ENCODE results near the gene INSRR.

INSRR gene

DNA sequence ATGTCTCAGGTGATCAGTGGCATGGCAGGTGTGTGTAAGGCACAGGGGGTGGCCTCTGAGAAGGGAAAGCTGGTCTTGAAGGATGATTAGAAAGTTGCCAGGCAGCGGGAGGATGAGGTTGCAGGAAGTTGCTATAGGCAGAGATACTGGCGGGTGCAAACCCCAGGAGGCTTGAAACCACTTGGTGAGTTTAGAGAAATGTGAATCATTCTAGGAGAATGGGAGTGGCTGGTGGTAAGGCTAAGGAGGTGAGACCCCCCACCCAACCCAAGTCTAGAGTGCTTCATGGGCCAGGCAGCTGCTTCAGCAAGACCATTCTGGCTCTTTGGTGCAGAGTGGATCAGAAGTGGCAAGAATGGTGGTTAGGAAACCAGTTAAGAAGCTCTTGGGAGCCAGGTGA is 51.3 kb downstream of the INSRR start:
- peaks cover 4% of the 10 kb centered on the region for H3K36me3 Mint-ChIP-seq (ENCODE audit: low read depth)
- no peak overlapping the region for H3K27ac Mint-ChIP-seq
- H3K4me3 Mint-ChIP-seq: no peak overlapping the region
- TF ChIP-seq, protein P1, sequence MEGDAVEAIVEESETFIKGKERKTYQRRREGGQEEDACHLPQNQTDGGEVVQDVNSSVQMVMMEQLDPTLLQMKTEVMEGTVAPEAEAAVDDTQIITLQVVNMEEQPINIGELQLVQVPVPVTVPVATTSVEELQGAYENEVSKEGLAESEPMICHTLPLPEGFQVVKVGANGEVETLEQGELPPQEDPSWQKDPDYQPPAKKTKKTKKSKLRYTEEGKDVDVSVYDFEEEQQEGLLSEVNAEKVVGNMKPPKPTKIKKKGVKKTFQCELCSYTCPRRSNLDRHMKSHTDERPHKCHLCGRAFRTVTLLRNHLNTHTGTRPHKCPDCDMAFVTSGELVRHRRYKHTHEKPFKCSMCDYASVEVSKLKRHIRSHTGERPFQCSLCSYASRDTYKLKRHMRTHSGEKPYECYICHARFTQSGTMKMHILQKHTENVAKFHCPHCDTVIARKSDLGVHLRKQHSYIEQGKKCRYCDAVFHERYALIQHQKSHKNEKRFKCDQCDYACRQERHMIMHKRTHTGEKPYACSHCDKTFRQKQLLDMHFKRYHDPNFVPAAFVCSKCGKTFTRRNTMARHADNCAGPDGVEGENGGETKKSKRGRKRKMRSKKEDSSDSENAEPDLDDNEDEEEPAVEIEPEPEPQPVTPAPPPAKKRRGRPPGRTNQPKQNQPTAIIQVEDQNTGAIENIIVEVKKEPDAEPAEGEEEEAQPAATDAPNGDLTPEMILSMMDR (IDR thresholded peaks at IDR 0.05; ENCODE audit: unreplicated experiment in 3 of 3): no peak
- peaks cover 20% of the 10 kb centered on the region for H3K27me3 Mint-ChIP-seq (ENCODE audit: low read depth)
- H3K9me3 Mint-ChIP-seq: no peaks in the 10 kb centered on the region
- H3K4me1 Mint-ChIP-seq: peaks cover 64% of the 10 kb centered on the region

DNA sequence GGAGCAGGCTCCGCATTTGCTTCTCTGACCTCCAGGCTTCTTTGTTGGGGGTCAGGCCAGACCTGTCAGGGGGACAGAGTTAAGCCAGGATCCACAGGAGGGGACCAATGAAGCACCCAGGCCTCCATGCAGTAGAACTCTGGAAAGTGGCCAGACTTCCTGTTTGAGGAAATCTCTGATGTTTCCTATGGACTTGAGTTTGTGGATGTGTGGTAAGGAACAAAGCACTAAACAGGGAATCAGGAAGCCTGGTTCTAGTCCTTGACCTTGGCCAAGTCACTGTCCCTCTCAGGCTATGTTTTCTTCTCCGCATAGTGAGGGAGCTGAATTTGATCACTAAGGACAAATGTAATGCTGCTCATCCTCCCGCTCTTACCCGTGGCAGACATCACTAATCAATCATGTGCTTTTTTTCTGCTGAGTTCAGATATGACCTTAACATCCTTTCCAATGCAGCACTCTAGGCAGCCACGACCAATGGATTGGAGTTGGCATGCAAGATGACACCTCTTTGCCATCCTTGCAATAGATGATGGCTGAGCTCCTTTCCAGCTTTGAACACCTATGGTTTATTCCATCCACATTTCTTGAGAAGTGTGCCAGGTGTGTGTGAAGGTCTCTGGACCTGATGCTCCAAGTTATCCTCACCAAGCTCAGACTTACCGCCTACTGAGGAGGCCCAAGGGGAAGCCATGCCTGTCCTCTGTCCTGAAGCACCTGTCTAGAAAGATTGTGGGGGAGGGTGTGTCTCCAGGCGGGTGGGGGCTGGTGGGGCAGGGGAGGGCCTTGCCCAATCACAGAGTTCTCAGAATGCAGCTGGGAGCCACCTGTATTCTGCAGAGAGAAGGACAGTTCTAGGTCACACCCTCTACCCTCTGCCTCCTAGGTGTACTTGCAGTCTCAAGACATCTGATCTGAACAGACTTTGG is 52.1 kb downstream of the INSRR start:
- H3K27me3 Mint-ChIP-seq (ENCODE audit: low read depth): peaks cover 16% of the 10 kb centered on the region
- peak overlapping the region; percentile 34 to 88 (median 85) for H3K27ac Mint-ChIP-seq
- peaks cover 64% of the 10 kb centered on the region for H3K4me1 Mint-ChIP-seq
- TF ChIP-seq, protein P1 (IDR thresholded peaks at IDR 0.05; ENCODE audit: unreplicated experiment in 3 of 3): no peak
- no peak overlapping the region for H3K4me3 Mint-ChIP-seq
- no peaks in the 10 kb centered on the region for H3K9me3 Mint-ChIP-seq
- peaks cover 4% of the 10 kb centered on the region for H3K36me3 Mint-ChIP-seq (ENCODE audit: low read depth)

DNA sequence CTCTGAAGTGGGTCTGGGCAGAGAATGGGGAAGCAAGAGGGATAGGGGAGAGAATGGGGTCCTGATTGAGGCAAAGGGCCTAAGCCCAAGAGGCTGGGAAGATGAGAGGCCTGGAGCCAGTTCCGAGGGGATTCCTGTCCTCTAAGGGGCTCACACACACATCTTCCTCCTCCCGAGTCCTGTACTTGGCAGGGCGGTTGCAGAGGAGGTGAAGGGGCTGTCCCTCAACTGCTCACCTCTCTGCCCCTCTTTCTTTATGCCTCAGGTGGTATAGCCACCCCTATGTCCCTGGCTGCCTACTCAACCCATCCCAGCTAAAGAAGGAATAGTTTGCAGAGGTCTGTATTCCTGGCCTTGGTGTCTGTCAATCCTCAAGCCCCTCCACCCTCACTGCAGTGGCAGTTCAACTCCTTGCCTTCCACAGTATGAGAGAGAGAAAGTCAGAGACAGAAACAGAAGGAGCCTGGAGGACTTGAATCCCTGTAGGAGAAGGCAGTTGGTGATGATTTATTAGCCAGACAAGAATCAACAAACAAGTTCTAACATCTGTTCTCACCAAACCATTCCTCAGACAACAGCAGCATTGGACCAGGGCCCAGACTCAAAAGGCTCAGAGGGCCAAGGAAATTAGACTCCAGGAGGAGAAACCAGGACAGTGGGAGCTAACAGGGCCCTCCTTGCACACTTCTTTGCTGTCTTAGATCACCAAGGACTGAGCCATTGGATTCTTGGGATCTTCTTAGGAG is 53.0 kb downstream of the INSRR start:
- H3K9me3 Mint-ChIP-seq: no peaks in the 10 kb centered on the region
- TF ChIP-seq, protein P1 (IDR thresholded peaks at IDR 0.05; ENCODE audit: unreplicated experiment in 3 of 3): no peak
- peaks cover 8% of the 10 kb centered on the region for H3K27me3 Mint-ChIP-seq (ENCODE audit: low read depth)
- H3K4me3 Mint-ChIP-seq: peak overlapping the region in 1 of 3 experiments; percentile 60
- peak overlapping the region; percentile 34 to 88 (median 85) for H3K27ac Mint-ChIP-seq
- peaks cover 64% of the 10 kb centered on the region for H3K4me1 Mint-ChIP-seq
- H3K36me3 Mint-ChIP-seq (ENCODE audit: low read depth): peaks cover 4% of the 10 kb centered on the region

DNA sequence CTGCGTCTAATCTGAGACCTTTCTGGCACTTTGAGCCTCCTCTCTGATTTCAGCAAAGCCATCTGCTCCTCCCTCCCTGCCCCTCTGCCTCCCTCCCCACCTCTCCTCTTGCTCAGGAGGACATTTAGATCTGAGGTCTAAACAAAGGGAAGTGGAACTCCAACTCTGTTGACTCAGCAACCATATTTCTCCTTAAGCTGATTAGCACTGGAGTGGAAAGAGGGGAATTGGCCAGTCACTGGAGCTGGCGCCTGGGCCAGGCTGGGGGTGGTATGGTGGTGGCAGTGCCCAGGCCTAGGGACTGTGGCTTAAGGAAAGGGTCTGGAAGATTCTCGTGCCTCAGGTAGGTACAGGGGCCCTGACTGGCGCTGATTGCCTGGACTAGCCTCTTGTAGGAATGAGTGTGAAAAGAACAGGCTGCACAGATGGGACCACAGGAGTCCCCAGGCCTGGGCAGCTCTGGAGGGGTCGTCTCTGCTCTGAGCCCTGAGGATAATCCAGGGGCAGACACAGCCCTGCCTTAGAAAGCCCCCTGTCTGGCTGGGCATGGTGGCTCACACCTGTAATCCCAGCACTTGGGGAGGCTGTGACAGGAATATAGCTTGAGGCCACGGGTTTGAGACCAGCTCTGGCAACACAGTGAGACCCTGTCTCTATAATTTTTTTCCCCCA is 54.2 kb downstream of the INSRR start:
- H3K27me3 Mint-ChIP-seq (ENCODE audit: low read depth): peaks cover 7% of the 10 kb centered on the region
- peaks cover 13% of the 10 kb centered on the region for H3K36me3 Mint-ChIP-seq (ENCODE audit: low read depth)
- no peak overlapping the region for H3K4me3 Mint-ChIP-seq
- TF ChIP-seq, protein P1 (IDR thresholded peaks at IDR 0.05; ENCODE audit: unreplicated experiment in 3 of 3): no peak
- peak overlapping the region; percentile 37 to 69 (median 58) for H3K27ac Mint-ChIP-seq
- H3K9me3 Mint-ChIP-seq: no peaks in the 10 kb centered on the region
- H3K4me1 Mint-ChIP-seq: peaks cover 69% of the 10 kb centered on the region

DNA sequence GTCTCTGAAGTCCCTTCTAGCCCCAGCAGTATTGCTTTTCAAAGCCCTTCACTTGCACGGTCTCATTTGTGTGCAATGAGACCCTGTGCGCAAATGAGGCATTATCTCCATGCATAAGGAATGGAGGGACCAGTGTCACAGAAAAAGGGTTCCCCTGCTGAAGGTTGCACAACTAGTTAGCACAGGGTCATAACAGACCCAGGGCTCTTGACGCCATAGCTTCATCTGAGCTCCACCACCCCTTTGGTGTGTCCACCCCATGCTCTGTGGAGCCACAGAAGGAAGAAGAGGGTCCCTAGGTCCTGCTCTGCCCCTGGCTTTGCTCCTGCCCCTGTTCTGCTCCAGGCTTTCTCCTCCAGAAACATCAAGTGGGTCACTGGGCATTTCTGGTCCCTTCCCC is 54.9 kb downstream of the INSRR start:
- Mint-ChIP-seq H3K4me3 (no peak overlapping the region), H3K4me1 (peaks cover 69% of the 10 kb centered on the region), H3K36me3 (ENCODE audit: low read depth) (peaks cover 14% of the 10 kb centered on the region), H3K27ac (peak overlapping the region; percentile 37 to 69 (median 58)), H3K27me3 (ENCODE audit: low read depth) (peaks cover 7% of the 10 kb centered on the region), H3K9me3 (no peaks in the 10 kb centered on the region)
- TF ChIP-seq, protein P1 (IDR thresholded peaks at IDR 0.05; ENCODE audit: unreplicated experiment in 3 of 3): no peak
